Stimulated activated CD8-positive, alpha-beta memory T cell treated with anti-CD3 and anti-CD28 coated beads, Interleukin-4, amount 100 ng/mL, for 24 hours (primary cell): ENCODE data around the gene ALG12.
"Not testable (repeated sequence)": the region's sequence is repeated elsewhere in the genome, so short reads cannot be mapped to it uniquely, and the experiment has no call there.

Experiments
- DNase-seq: peaks from one replicate; pipeline ENCODE4 v3.0.0-alpha.2; 2020; ENCODE audit warnings: low read depth

ALG12 gene

GRCh38 chr22:49867303-49868265 lies 50.7 kb downstream of the ALG12 start:
- no peak for DNase-seq

GRCh38 chr22:49866646-49867045 lies 51.6 kb downstream of the ALG12 start:
- no peak for DNase-seq

- no peak for DNase-seq
These were observed 52.1 kb downstream of the ALG12 start for GRCh38 chr22:49866134-49866533.

- DNase-seq = no peak
These were observed 53.1 kb downstream of the ALG12 start for GRCh38 chr22:49865156-49865555.

- DNase-seq = no peak
These were observed 54.3 kb downstream of the ALG12 start for GRCh38 chr22:49863931-49864330.

- DNase-seq = no peak
These were observed 55.8 kb downstream of the ALG12 start for GRCh38 chr22:49862496-49862776.

- DNase-seq = no peak
These were observed 56.4 kb downstream of the ALG12 start for GRCh38 chr22:49861642-49862495.

- DNase-seq = no peak
These were observed 59.4 kb downstream of the ALG12 start for GRCh38 chr22:49858827-49859226.

DNA sequence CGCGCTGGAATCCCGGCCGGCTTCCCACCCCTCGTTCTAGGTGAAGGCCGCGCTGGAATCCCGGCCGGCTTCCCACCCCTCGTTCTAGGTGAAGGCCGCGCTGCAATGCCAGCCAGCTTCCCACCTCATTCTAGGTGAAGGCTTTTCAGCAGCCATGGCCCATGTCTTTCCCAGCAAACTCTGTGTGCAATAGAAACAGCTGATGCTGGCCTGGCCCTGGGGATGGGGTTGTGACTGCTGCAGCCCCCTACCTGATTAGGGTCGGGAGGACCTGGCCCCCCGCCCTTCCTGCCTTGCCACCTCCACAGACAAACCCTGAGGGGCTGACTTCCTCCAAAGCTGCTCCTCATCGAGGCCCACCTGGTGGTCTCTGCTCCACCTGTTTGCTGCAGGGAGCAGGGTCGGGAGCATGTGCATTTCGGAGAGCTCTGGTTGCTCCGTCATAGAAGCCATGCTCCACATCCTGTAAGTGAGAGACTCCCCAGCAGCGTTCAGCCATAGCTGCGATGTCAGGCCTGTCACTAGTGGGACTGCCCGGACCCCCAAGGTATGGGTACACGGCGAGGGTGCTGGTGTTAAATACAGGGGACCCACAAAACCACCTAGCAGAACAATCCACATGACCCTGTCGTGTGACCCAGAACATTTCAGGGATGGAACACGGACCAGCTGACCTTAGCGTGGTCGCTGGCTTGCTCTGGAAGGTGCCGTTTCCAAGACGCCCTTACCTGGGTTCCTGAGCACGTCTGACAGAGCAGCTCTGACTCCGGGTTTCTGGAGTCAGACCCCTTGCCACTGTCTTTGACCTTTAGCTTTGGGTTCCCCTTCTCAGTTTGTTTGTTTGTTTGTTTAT lies 61.2 kb downstream of the ALG12 start:
- DNase-seq = no peak

GRCh38 chr22:49856343-49856742 lies 61.9 kb downstream of the ALG12 start:
- DNase-seq = no peak

- DNase-seq = no peak
These were observed 62.9 kb downstream of the ALG12 start for GRCh38 chr22:49855251-49855911.

DNA sequence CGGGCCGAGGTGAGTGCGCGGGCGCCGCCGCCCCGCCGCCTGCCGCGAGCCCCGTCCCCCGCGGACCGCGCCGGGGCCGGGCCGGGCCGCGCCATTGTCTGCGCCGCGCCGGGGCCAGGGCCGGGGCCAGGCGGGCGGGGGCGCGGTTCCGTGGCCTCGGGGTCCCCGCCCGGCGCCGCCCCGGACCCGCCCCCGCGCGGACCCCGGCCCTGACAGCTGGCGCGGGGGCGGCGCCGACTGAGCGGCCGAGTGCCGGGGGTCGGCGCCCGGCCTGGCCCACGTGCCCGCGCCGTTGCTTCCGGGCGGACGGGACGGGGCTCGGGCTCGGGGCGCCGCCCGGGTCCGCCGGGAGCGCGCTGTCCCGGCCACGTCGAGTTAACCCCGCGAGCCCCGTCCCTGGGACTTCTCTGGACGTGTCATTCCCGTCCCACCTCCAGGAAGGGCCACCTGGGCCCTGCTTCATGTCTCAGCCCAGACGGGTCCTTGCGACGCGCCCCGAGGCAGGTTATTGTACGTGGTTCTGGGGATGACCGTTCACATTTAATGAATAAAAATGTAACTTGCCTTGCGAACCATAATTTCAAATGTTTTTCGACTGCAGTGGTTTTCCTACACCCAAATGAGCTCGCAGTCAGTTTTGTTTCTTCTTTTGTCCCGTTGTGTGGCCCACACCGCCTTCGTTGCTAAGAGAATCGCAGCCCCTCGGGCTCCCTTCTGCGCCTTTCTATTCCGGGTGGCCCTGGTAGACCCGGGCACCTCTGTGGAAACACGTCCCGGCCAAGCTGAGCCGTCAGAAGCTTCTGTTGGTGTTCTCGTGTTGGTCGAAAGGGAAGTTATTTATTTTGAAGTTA lies 64.0 kb downstream of the ALG12 start:
- no peak for DNase-seq

- peak; percentile 99 for DNase-seq
These were observed 65.0 kb downstream of the ALG12 start, which contains the start of gene ZBED4 for GRCh38 chr22:49852898-49853894. Gene ZBED4, plus strand, starts transcription at chr22:49853844. Its CDS starts 29,819 bp downstream, at chr22:49883663.

DNA sequence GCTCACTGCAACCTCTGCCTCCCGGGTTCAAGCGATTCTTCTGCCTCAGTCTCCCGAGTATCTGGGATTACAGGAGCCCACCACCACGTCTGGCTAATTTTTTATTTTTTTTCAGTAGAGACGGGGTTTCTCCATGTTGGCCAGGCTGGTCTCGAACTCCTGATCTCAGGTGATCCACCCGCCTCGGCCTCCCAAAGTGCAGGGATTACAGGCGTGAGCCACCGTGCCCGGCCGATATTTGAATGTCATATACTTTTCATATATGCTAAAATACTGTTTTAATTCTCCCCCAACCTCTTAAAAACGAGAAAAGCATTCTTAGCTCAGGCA lies 65.7 kb downstream of the ALG12 start:
- not testable (repeated sequence) for DNase-seq

- DNase-seq = no peak
These were observed 67.1 kb downstream of the ALG12 start for GRCh38 chr22:49850959-49851802.
